Measurements from ENCODE around the gene BABAM2.

GRCh38 chr2:27966466-27966865 lies 75.9 kb downstream of the BABAM2 start:
- TF ChIP-seq CTCF (IDR thresholded peaks at IDR 0.05; ENCODE audit: low read length) (no peak), EZH2 (optimal IDR thresholded peaks at IDR 0.05; ENCODE audit: low read depth, low read length) (no peak), EZH2phosphoT487 (IDR thresholded peaks at IDR 0.05; ENCODE audit: low read length) (no peak)
